Measurements from ENCODE around the gene UCP1.
"Not testable (repeated sequence)": the region's sequence is repeated elsewhere in the genome, so short reads cannot be mapped to it uniquely, and the experiment has no call there.

The UCP1 gene

GRCh38 chr4:140556372-140557085, 12.2 kb downstream of the UCP1 start:
- TF ChIP-seq, protein P1, sequence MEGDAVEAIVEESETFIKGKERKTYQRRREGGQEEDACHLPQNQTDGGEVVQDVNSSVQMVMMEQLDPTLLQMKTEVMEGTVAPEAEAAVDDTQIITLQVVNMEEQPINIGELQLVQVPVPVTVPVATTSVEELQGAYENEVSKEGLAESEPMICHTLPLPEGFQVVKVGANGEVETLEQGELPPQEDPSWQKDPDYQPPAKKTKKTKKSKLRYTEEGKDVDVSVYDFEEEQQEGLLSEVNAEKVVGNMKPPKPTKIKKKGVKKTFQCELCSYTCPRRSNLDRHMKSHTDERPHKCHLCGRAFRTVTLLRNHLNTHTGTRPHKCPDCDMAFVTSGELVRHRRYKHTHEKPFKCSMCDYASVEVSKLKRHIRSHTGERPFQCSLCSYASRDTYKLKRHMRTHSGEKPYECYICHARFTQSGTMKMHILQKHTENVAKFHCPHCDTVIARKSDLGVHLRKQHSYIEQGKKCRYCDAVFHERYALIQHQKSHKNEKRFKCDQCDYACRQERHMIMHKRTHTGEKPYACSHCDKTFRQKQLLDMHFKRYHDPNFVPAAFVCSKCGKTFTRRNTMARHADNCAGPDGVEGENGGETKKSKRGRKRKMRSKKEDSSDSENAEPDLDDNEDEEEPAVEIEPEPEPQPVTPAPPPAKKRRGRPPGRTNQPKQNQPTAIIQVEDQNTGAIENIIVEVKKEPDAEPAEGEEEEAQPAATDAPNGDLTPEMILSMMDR (IDR thresholded peaks at IDR 0.05; ENCODE audit: insufficient read depth, missing control alignments), result no peak
- no peak for FAIRE-seq
- DNase-seq (ENCODE audit: insufficient read length, low spot score), result no peak

DNA sequence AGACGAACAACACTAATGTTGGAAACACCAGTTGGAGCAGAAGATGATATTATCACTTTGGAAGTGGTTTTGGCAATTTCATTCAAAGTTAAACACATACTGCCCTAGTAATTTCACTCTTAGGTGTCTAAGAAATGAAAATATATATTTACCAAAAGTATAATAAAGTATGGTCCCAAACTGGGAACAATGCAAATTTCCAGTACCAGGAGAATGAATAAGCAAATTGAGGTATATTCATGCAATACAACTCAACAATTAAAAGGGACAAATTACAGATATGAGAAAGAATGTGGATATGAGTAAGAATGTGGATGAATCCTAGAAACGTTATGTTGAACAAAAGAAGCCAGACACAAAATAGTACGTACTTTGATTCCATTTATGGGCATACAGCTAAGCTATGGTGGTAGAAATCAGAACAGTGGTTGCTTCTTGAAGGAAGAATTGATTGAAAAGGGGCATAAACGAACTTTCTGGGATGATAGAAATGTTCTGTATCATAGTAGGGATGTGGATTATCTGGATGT, 34.7 kb downstream of the UCP1 start:
- DNase-seq (ENCODE audit: insufficient read length, low spot score) (no peak), FAIRE-seq (no peak)
- TF ChIP-seq, protein P1 (IDR thresholded peaks at IDR 0.05; ENCODE audit: insufficient read depth, missing control alignments), result no peak

DNA sequence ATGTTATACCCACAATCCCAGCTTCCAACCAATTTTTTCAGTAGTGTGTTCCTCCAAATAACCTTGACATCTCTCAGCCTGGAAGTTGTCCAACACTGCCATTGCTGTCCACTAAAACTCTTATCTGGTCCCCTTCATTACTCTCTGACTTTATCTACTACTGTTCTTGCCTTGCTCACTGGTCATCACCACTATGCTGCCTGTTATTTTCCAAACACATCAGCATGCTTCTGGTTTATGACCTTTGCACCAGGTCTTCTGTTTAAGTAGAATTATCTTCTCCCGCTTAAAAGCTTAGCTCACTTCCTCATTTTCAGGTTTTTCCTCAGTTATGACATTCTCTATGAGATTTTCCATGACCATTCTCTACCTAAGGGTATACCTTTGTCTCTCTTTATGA, 39.3 kb downstream of the UCP1 start:
- FAIRE-seq (no peak), DNase-seq (ENCODE audit: insufficient read length, low spot score) (no peak)
- TF ChIP-seq, protein P1 (IDR thresholded peaks at IDR 0.05; ENCODE audit: insufficient read depth, missing control alignments), result no peak

DNA sequence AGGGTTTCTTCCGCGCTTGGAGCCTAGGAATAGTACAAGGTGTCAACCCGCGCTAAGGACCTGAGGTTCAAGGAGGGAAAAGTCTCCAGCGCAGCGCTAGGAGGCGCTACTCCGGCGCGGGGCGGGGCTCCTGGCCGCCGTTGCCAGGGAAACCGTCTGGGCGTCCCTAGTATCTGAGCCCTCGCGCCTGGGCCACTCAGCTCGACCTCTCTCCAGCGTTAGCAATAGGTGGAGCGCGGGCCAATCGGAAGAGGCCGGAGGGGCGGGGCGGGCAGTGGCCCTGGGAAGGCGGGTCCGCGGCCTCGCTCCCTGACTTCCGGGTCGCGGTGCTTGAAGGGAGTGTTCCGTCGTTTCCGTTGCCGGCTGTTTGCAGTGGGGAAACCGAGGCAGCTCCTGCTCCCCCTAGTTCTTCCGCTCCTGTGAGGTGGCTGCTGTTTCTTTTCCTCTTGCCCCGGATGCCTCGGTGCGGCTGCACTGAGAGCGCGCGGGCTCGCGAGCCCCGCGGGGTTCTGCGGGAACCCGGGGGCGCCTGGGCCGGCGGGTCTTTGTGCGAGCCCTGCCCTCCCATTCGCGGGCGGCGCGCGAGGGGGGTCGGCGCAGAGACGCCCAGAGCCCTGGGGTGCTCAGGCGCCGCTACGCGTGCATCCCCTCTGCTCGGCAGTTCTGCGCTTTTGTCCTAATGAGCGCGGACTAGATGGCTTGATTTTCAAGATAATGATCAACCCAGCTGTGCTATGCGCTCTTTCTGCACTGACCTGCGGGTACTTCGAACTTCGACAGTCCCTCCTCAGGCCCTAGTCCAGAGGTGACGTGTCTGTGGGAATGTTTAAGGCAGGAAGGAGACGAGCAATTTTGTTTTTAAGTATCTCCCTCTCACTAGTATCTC, 44.7 kb downstream of the UCP1 start, which contains the start of gene ELMOD2:
Gene ELMOD2, plus strand, starts transcription at position 312 of the 886 bp plus-strand sequence. CDS start 1,261 bp downstream, outside the sequence.
- DNase-seq (ENCODE audit: insufficient read length, low spot score) (peak; percentile 82), FAIRE-seq (no peak)
- TF ChIP-seq, protein P1 (IDR thresholded peaks at IDR 0.05; ENCODE audit: insufficient read depth, missing control alignments), result peak; percentile 77

GRCh38 chr4:140523370-140523856, 45.3 kb downstream of the UCP1 start:
- TF ChIP-seq, protein P1 (IDR thresholded peaks at IDR 0.05; ENCODE audit: insufficient read depth, missing control alignments), result no peak
- no peak for DNase-seq (ENCODE audit: insufficient read length, low spot score)
- FAIRE-seq, result peak; percentile 25

- TF ChIP-seq, protein P1 (IDR thresholded peaks at IDR 0.05; ENCODE audit: insufficient read depth, missing control alignments), result no peak
- FAIRE-seq, result peak; percentile 72
- no peak for DNase-seq (ENCODE audit: insufficient read length, low spot score)
These were observed 53.3 kb downstream of the UCP1 start for GRCh38 chr4:140515423-140515822.

GRCh38 chr4:140513765-140514164, 55.0 kb downstream of the UCP1 start:
- not testable (repeated sequence) for DNase-seq (ENCODE audit: insufficient read length, low spot score); FAIRE-seq
